ENCODE results near the gene APOE. TPM values are rescaled to one million over a fixed set of nuclear protein-coding genes. Genes with fewer than 3 reads are reported as not detected.

The APOE gene
- total RNA-seq, 1 donor from 2014 or later, result 285 TPM

- H3K36me3 Mint-ChIP-seq, result peaks cover 38% of the 10 kb centered on the region
- H3K27ac Mint-ChIP-seq, result peak overlapping the region; percentile 43
- no peaks in the 10 kb centered on the region for H3K27me3 Mint-ChIP-seq (ENCODE audit: low read depth)
- peaks cover 29% of the 10 kb centered on the region for H3K4me1 Mint-ChIP-seq
- no peaks in the 10 kb centered on the region for H3K9me3 Mint-ChIP-seq
- no peak overlapping the region for H3K4me3 Mint-ChIP-seq
- no peak for DNase-seq (ENCODE audit: low spot score in 2 of 2, unreplicated experiment in 2 of 2)
- no peak for TF ChIP-seq CTCF (IDR thresholded peaks at IDR 0.05; ENCODE audit: unreplicated experiment)
These were observed 31.3 kb upstream of the APOE start for GRCh38 chr19:44874317-44874716.

- no peaks in the 10 kb centered on the region for H3K9me3 Mint-ChIP-seq
- no peak for TF ChIP-seq CTCF (IDR thresholded peaks at IDR 0.05; ENCODE audit: unreplicated experiment)
- H3K4me3 Mint-ChIP-seq, result no peak overlapping the region
- H3K27me3 Mint-ChIP-seq (ENCODE audit: low read depth), result no peaks in the 10 kb centered on the region
- H3K36me3 Mint-ChIP-seq, result peaks cover 34% of the 10 kb centered on the region
- DNase-seq (ENCODE audit: low spot score in 2 of 2, unreplicated experiment in 2 of 2), result no peak
- H3K4me1 Mint-ChIP-seq, result peaks cover 29% of the 10 kb centered on the region
- H3K27ac Mint-ChIP-seq, result peak overlapping the region; percentile 67
These were observed 29.7 kb upstream of the APOE start for GRCh38 chr19:44875666-44876451.

GRCh38 chr19:44876930-44877535 is 28.6 kb upstream of the APOE start:
- Mint-ChIP-seq H3K27ac (peak overlapping the region; percentile 61), H3K36me3 (peaks cover 32% of the 10 kb centered on the region)

GRCh38 chr19:44878120-44878865 is 27.3 kb upstream of the APOE start:
- peak overlapping the region; percentile 72 for H3K27ac Mint-ChIP-seq
- no peaks in the 10 kb centered on the region for H3K27me3 Mint-ChIP-seq (ENCODE audit: low read depth)
- no peak for DNase-seq (ENCODE audit: low spot score in 2 of 2, unreplicated experiment in 2 of 2)
- peaks cover 23% of the 10 kb centered on the region for H3K36me3 Mint-ChIP-seq
- no peaks in the 10 kb centered on the region for H3K9me3 Mint-ChIP-seq
- no peak for TF ChIP-seq CTCF (IDR thresholded peaks at IDR 0.05; ENCODE audit: unreplicated experiment)
- H3K4me1 Mint-ChIP-seq, result peaks cover 29% of the 10 kb centered on the region
- no peak overlapping the region for H3K4me3 Mint-ChIP-seq

More at GRCh38 chr19:44876930-44877535, 28.6 kb upstream of the APOE start:
- Mint-ChIP-seq H3K4me1 (peaks cover 29% of the 10 kb centered on the region), H3K4me3 (no peak overlapping the region), H3K9me3 (no peaks in the 10 kb centered on the region), H3K27me3 (ENCODE audit: low read depth) (no peaks in the 10 kb centered on the region)
- no peak for TF ChIP-seq CTCF (IDR thresholded peaks at IDR 0.05; ENCODE audit: unreplicated experiment)
- no peak for DNase-seq (ENCODE audit: low spot score in 2 of 2, unreplicated experiment in 2 of 2)

GRCh38 chr19:44879309-44880065 is 26.1 kb upstream of the APOE start:
- Mint-ChIP-seq H3K9me3 (no peaks in the 10 kb centered on the region), H3K36me3 (peaks cover 19% of the 10 kb centered on the region), H3K4me1 (peaks cover 34% of the 10 kb centered on the region), H3K4me3 (no peak overlapping the region), H3K27ac (peak overlapping the region; percentile 27), H3K27me3 (ENCODE audit: low read depth) (no peaks in the 10 kb centered on the region)
- no peak for DNase-seq (ENCODE audit: low spot score in 2 of 2, unreplicated experiment in 2 of 2)
- no peak for TF ChIP-seq CTCF (IDR thresholded peaks at IDR 0.05; ENCODE audit: unreplicated experiment)

Data from mesothelial cell of epicardium (in vitro differentiated cells).